ENCODE data around the gene KCNAB2. TPM values are rescaled to one million over a fixed set of nuclear protein-coding genes. Genes with fewer than 3 reads are reported as not detected.

Gene KCNAB2
- total RNA-seq, 1 experiment from 2014 or later: 4.7 TPM

DNA sequence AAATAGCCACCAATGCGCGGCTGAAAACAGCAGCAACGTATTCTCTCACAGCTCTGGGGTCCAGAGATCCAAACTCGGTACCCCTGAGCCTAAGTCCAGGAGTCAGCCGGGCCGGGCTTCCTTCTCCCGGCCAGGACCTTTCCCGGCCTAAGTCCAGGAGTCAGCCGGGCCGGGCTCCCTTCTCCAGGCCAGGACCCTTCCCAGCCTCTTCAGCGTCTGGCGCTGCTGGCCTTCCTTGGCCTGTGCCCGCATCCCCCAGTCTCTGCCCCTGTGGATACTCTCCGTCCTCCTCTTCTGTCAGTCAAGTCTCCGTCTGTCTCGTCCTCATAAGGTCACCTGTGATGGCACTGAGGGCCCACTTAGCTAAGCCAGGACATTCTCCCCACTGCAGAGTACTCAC is 32.2 kb downstream of the KCNAB2 start:
- no peaks in the 10 kb centered on the region for H3K36me3 Mint-ChIP-seq (ENCODE audit: insufficient read depth, unreplicated experiment)
- H3K27ac Mint-ChIP-seq (ENCODE audit: unreplicated experiment): no peak overlapping the region
- H3K9me3 Mint-ChIP-seq (ENCODE audit: low read depth, unreplicated experiment): no peaks in the 10 kb centered on the region
- H3K4me3 Mint-ChIP-seq (ENCODE audit: low read depth, unreplicated experiment): no peak overlapping the region
- DNase-seq: no peak
- TF ChIP-seq, protein P1, sequence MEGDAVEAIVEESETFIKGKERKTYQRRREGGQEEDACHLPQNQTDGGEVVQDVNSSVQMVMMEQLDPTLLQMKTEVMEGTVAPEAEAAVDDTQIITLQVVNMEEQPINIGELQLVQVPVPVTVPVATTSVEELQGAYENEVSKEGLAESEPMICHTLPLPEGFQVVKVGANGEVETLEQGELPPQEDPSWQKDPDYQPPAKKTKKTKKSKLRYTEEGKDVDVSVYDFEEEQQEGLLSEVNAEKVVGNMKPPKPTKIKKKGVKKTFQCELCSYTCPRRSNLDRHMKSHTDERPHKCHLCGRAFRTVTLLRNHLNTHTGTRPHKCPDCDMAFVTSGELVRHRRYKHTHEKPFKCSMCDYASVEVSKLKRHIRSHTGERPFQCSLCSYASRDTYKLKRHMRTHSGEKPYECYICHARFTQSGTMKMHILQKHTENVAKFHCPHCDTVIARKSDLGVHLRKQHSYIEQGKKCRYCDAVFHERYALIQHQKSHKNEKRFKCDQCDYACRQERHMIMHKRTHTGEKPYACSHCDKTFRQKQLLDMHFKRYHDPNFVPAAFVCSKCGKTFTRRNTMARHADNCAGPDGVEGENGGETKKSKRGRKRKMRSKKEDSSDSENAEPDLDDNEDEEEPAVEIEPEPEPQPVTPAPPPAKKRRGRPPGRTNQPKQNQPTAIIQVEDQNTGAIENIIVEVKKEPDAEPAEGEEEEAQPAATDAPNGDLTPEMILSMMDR (IDR thresholded peaks at IDR 0.05; ENCODE audit: unreplicated experiment): no peak
- intact Hi-C loops (cut with micrococcal nuclease; ENCODE audit: unreplicated experiment): no loop called here
- CTCF ChIA-PET: no interaction called here
- BruUV-seq (replicated peaks): no TSS peak
- H3K4me1 Mint-ChIP-seq (ENCODE audit: low read depth, unreplicated experiment): no peaks in the 10 kb centered on the region
- peaks cover 18% of the 10 kb centered on the region for H3K27me3 Mint-ChIP-seq (ENCODE audit: unreplicated experiment)

DNA sequence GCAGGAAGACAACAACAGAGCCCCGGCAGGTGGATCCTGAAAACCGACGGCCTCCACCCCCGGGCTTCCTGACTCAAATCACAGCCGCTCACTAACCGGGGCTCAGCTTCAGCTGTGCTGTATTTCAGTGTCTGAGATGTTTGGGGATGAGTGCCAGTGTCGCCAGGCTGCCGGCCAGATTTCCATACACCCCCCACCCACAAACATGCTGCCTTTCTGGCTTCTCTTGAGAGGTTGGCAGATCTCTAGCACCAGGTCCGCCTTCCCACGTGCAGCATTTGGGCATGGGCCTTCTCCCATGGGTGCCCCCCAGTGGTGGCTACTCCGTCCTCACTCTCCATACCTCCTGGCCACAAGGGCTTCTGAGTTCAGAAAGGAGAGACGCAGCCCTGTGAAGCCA is 34.8 kb downstream of the KCNAB2 start:
- TF ChIP-seq, protein P1 (IDR thresholded peaks at IDR 0.05; ENCODE audit: unreplicated experiment): no peak
- H3K36me3 Mint-ChIP-seq (ENCODE audit: insufficient read depth, unreplicated experiment): no peaks in the 10 kb centered on the region
- peaks cover 29% of the 10 kb centered on the region for H3K27me3 Mint-ChIP-seq (ENCODE audit: unreplicated experiment)
- peak; percentile 29 for DNase-seq
- CTCF ChIA-PET: interaction anchor here (0.6 kb wide), 1 partner anchor 197 kb away, joined by 4 read pairs; no protein-coding TSS in a partner anchor
- no peak overlapping the region for H3K27ac Mint-ChIP-seq (ENCODE audit: unreplicated experiment)
- no peaks in the 10 kb centered on the region for H3K9me3 Mint-ChIP-seq (ENCODE audit: low read depth, unreplicated experiment)
- H3K4me1 Mint-ChIP-seq (ENCODE audit: low read depth, unreplicated experiment): no peaks in the 10 kb centered on the region
- BruUV-seq (replicated peaks): no TSS peak
- no peak overlapping the region for H3K4me3 Mint-ChIP-seq (ENCODE audit: low read depth, unreplicated experiment)
- intact Hi-C loops (cut with micrococcal nuclease; ENCODE audit: unreplicated experiment): no loop called here

DNA sequence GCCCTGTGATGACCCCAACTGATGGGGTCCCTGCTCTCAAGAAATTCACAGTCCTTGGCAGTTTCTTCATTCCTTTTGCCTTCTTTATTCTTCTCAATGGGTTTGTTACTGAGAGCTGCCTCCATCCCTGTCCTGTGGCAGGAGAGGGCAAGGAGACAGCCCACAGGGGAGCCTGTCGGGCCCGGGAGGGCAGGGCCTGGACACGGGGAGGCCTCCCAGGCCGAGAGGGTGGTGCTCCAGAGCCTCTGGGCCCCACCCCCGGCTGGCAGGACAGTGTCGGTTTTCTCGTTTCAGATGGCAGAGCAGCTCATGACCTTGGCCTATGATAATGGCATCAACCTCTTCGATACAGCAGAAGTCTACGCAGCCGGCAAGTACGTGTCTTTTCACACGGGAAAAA is 36.2 kb downstream of the KCNAB2 start:
- H3K36me3 Mint-ChIP-seq (ENCODE audit: insufficient read depth, unreplicated experiment): no peaks in the 10 kb centered on the region
- intact Hi-C loops (cut with micrococcal nuclease; ENCODE audit: unreplicated experiment): no loop called here
- DNase-seq: no peak
- no peaks in the 10 kb centered on the region for H3K4me1 Mint-ChIP-seq (ENCODE audit: low read depth, unreplicated experiment)
- H3K27ac Mint-ChIP-seq (ENCODE audit: unreplicated experiment): no peak overlapping the region
- H3K9me3 Mint-ChIP-seq (ENCODE audit: low read depth, unreplicated experiment): no peaks in the 10 kb centered on the region
- H3K4me3 Mint-ChIP-seq (ENCODE audit: low read depth, unreplicated experiment): no peak overlapping the region
- peaks cover 41% of the 10 kb centered on the region for H3K27me3 Mint-ChIP-seq (ENCODE audit: unreplicated experiment)
- CTCF ChIA-PET: interaction anchor here (0.6 kb wide), 1 partner anchor 275 kb away, joined by 3 read pairs; no protein-coding TSS in a partner anchor
- TF ChIP-seq, protein P1 (IDR thresholded peaks at IDR 0.05; ENCODE audit: unreplicated experiment): no peak
- no TSS peak for BruUV-seq (replicated peaks)

DNA sequence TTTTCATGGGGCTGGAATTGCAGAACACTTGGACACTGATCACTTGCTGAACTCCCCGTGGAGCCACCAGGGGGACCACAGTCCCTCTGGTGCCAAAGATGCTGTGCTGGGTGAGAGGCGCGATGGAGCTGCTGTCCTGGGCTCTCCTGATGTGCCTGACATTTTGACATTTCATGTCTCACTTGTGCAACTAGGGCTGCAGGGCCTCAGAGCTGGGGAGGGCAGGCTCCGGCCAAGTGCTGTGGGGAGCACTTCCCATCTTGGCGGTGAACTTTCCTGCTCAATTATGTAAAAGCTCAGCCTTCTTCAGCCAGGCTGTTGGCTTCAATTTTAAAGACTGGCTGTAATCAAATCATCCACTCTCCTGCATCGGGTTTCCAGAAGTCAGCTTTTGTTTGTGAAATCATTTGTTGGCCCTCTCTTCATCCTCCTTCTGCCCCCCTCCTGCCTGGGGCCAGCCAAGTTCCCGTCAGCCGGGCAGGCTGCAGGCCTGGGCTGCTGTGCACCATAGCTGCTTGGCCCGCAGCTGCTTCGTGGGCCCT is 36.8 kb downstream of the KCNAB2 start:
- Mint-ChIP-seq H3K27ac (ENCODE audit: unreplicated experiment) (no peak overlapping the region), H3K27me3 (ENCODE audit: unreplicated experiment) (peaks cover 47% of the 10 kb centered on the region), H3K4me1 (ENCODE audit: low read depth, unreplicated experiment) (no peaks in the 10 kb centered on the region), H3K9me3 (ENCODE audit: low read depth, unreplicated experiment) (no peaks in the 10 kb centered on the region), H3K36me3 (ENCODE audit: insufficient read depth, unreplicated experiment) (no peaks in the 10 kb centered on the region), H3K4me3 (ENCODE audit: low read depth, unreplicated experiment) (no peak overlapping the region)
- no TSS peak for BruUV-seq (replicated peaks)
- intact Hi-C loops (cut with micrococcal nuclease; ENCODE audit: unreplicated experiment): no loop called here
- peak; percentile 8 for DNase-seq
- CTCF ChIA-PET: no interaction called here
- TF ChIP-seq, protein P1 (IDR thresholded peaks at IDR 0.05; ENCODE audit: unreplicated experiment): peak; percentile 21
